GM18511 (cell line): Measurements from ENCODE around the gene ABHD5.
"Not testable (repeated sequence)": the region's sequence is repeated elsewhere in the genome, so short reads cannot be mapped to it uniquely, and the experiment has no call there.

Experiments
- ATAC-seq: cut with Tn5 transposase; IDR thresholded peaks from one replicate; pipeline ENCODE4 v1.9.1; 2021; ENCODE audit warnings: mild to moderate bottlenecking, moderate library complexity; ENCODE audit not compliant: unreplicated experiment

ABHD5 gene

DNA sequence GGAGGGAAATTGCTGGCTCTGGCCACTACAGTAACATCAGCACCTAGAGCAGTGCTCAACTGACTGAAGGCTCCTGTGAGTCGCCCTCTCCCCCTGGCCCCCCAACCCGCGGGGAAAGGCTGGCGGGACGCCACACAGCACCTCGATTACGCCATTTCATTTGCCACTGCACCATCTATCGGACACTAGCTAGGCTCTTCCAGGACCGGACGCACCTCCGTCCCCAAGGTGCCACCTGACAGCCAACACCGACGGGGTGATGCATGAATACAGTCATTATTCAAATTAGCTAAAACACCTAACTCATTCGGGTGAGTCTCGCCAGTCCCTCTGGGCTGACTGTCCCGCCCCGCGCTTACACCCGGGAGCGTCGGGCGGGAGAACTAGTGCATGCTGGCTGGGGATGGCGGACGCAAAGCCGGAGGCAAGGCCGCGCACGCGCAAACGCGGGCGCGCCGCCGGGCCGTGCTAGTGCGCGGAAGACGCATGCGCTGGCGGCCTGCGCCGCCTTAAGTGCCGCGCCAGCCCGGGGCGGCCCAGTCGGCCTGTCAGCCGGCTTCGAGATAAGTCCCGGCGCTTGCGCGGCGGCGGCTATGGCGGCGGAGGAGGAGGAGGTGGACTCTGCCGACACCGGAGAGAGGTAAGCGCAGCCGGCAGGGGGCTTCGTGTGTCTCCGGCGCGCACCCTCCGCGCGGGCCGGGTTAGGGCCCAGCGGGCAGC lies at the start of gene ABHD5:
TSS of gene ABHD5 (plus strand) at position 539 of the 720 bp plus-strand sequence. CDS start at position 594, 55 bp downstream.
- peak; percentile 89 for ATAC-seq

DNA sequence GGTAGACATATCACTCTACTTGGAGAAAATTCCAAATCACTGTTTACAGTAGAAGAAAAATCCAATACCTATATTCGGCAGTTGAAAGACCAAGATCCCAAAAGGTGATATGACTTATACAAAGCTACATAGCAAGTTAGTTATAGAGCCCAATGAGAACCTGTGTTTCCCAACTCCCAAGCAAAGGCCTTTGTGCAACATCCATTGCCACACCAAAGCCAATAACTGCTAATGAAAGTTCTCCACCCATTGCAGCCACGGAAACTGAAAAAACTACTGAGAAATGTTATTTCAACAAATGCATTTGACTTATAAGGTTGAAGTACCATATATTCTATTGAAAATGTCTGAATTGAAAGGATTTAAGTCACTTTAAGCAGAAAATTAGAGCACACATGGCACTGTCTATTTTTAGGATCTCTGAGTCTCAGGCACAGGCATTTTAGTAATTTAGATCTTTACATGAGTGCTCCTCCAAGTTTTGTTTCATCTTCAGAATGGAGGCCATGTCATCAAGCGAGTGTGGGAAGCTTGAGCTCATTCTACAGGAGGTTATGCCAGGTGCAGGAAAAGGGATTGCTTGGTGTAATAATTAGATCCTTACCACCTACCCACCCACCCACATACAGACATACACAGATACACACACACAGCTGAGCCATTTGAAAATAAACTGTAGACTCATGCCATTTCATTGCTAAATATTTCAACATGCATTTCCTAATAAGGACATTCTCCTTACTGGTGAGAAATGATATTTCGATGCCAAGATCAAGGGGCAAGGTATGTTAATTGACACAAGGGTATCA lies 49.2 kb upstream of the ABHD5 start:
- ATAC-seq = no peak

DNA sequence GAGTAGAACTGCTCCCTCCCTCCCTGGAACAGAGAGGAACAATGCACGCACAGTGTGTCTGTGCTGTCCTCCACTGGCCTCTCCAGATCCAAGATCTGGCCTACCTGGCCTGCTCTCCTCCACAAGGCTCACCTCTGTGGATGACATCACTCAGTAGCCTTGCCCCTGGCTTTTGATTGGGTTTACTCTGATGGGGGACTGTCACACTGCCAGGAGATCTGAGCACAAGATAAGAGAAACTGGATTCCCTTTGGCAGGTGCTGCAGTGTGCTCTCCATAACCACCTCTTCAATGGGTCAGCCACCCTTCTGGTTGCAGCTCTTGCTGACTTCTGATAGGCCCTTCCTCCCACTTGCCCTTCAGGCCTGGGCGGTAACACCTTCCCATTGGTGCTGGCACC lies 46.3 kb upstream of the ABHD5 start:
- ATAC-seq = no peak

DNA sequence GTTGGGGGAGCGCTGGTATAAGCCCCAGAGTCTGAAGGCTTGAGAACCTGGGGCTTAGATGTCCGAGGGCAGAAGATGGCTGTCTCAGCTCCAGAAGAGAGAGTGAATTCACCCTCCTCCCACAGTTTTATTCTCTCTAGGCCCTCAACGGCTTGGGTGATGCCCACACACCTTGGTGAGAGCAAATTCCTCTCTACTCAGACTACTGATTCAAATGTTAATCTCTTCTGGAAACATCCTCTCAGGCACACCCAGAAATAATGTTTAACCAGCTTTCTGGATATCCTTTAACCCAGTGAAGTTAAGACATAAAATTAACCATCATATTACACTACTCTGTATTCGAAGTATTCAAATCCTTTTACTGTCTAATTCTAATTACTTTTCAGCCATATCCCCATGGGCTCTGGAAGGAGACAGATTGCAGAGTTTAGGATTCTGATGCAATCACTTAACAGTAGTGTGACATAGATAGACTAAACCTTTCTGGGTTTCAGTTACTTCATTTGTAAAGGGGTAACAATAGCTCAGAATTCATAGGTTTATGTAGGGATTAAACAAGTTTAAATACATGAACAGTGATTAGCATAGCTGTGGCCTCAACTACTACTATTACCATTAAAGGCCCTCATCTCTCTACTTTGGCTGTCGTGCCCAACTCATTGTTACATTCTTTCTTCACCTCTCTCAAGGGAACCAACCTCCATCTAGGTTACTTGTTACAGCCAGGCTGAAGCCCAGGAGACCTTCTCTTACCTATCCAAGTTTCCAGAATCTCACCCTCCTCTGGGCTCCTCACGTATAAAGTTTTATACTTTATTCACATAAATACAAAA lies 43.2 kb upstream of the ABHD5 start:
- no peak for ATAC-seq

DNA sequence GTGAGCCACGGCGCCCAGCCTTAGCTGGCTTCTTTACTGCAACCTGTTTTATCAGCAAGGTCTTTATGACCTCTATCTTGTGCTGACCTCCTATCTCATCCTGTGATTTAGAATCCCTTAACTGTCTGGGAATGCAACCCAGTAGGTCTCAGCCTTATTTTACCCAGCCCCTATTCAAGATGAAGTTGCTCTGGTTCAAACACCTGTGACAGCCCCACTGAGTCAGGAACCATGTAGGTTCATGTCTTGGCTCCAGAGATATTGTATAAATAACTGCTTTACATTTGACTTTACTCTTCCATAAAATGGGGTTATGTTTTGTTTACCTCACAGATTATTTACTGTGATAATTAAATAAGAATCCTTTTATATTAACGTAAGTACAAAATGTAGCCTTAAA lies 41.8 kb upstream of the ABHD5 start:
- no peak for ATAC-seq

DNA sequence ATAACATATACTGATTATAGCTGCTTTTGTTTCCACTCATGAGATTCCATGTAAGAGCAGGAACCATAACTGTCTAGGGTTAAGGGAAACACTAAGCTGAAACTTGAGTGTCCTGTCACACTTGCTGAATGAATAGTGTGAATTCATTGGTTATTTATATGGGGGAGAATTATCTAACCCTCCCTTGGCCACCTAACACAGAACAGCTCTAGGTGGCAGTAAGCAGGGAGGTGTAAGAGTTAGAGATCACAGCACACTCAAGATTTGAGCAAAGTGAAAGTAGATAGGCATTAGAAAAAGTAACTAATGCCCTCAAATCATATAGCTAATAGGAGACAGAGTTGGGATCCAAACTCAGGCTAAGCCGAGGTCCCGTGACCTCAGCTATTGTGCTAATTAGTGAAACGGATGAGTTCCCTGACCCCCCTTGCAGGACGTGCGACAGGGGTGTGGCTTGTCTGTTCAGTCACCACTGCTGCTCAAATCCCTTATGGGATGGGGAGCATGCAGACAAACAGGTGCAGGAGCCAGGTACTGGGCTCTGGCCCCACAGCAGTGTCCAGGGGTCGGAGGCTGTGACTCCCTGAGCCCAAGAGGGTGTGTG lies 41.3 kb upstream of the ABHD5 start:
- ATAC-seq = no peak

DNA sequence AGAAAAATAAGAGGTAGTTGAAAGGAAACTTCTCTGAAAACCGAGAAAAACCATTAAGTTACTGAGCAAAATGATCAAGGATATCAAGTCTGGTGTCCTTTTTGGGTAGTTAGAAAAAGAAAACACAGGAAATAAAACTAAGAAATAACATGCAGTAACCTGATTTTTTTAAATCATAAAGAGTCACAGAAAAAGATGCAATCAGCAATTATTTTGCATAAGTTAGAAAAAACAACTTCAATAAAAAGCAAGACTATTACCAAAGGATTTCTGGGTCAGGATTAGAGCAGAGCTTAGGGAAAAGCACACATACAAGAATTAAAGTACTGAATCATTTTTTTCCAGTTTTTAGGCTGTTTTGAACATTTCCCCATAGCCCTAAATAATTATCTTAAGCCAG lies 40.4 kb upstream of the ABHD5 start:
- ATAC-seq = no peak

DNA sequence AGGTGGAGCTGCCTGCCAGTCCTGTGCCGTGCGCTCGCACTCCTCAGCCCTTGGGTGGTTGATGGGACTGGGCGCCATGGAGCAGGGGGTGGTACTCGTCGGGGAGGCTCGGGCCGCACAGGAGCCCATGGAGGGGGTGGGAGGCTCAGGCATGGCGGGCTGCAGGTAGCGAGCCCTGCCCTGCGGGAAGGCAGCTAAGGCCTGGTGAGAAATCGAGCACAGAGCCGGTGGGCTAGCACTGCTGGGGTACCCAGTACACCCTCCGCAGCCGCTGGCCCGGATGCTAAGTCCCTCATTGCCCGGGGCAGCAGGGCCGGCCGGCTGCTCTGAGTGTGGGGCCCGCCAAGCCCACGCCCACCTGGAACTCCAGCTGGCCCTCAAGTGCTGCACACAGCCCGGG lies 34.3 kb upstream of the ABHD5 start:
- not testable (repeated sequence) for ATAC-seq

DNA sequence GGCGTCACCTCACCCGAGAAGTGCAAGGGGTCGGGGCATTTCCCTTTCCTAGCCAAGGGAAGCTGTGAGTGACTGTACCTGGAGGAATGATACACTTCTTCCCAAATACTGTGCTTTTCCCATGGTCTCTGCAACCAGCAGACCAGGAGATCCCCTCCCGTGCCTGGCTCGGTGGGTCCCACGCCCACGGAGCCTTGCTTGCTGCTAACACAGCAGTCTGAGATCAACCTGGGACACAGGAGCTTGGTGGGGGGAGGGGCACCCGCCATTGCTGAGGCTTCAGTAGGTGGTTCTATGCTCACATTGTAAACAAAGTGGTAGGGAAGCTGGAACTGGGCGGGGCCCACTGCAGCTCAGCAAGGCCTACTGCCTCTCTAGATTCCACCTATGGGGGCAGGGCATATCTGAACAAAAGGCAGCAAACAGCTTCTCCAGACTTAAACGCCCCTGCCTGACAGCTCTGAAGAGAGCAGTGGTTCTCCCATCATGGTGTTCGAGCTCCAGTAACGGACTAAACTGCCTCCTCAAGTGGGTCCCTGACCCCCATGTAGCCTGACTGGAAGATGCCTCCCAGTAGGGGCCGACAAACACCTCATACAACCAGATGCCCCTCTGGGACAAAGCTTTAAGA lies 31.4 kb upstream of the ABHD5 start:
- ATAC-seq = no peak

DNA sequence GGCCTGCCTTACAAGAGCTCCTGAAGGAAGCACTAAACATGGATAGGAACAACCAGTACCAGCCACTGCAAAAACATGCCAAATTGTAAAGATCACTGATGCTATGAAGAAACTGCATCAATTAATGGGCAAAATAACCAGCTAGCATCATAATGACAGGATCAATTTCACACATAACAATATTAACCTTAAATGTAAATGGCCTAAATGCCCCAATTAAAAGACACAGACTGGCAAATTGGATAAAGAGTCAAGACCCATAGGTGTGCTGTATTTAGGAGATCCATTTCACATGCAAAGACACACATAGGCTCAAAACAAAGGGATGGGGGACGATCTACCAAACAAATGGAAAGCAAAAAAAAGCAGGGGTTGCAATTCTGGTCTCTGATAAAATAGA lies 29.4 kb upstream of the ABHD5 start:
- not testable (repeated sequence) for ATAC-seq

DNA sequence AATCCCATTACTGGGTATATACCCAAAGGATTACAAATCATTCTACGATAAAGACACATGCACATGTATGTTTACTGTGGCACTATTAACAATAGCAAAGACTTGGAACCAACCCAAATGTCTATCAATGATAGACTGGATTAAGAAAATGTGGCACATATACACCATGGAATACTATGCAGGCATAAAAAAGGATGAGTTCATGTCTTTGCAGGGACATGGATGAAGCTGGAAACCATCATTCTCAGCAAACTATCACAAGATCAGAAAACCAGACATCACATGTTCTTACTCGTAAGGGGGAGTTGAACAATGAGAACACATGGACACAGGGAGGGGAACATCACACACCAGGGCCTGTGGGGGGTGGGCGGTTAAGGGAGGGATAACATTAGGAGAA lies 25.7 kb upstream of the ABHD5 start:
- ATAC-seq = not testable (repeated sequence)

DNA sequence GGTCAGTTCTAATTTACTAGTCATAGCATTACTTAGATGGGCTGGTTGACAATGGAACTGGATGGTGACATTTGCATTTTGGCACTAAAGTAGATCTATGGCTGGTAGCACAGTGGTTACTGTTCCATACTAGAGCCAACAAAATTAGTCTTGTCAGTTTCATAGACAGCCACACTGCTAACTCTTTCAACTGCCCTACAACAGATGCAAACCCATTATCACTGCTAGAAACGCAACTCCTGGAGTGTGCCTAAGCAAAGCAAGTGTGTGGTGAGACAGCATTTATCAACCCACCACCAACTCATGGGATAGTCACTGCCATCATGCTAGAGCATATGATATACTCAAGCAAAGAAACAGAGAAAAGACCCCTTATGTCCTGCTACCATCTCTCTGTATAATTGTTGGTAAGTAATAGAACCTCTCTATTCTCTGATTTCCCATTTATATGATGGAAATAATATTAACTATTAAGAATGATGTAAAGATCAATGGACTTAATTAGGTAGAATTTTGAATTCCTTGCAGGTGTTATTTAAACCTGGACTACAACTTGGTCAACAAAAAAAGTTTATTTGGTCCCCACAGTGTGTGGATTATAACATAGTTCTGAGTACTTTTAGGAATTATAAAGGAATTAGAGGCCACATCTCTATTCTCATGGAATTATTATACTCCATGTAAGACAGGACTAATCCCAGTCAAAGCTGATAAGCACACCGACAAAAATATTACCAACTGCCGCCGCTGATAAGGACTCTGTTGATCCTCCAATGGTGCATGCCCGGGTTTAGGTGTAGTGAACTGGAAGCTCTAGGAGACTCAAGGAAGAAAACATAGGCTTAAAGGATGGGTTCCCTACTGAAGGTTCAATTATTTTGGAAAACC lies 19.9 kb upstream of the ABHD5 start:
- no peak for ATAC-seq

DNA sequence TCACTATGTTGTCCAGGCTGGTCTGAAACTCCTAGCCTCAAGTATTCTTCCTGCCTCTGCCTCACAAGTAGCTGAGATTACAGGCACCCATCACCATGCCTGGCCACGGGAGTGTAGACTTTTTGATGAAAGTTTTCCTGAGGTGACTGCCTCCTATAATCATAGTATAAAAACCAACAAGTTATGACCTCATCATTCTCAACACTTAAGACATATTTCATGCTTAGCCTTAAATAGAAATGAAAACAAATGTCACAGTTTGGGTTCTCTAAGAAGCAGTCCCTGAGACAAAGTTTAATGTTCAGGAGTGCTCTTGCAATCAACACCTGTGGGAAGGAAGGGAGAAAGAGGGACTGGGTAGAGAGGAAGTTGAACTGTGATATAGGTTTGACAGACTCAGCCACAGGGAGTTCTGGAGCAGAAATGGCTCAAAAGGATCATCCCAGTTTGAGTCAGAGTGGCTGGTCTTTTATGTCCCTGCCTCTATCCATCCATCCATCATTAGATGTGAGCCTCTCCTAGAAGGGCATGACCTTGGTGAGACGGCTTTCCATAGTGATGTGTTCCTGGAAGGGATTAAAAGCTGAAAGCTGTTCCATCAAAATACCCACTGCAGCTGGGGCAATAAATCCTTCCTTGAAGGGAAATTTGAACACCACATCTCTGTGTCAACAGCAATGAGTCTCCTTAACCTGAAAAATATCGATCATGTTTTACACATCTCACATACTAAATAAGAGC lies 16.2 kb upstream of the ABHD5 start:
- no peak for ATAC-seq

DNA sequence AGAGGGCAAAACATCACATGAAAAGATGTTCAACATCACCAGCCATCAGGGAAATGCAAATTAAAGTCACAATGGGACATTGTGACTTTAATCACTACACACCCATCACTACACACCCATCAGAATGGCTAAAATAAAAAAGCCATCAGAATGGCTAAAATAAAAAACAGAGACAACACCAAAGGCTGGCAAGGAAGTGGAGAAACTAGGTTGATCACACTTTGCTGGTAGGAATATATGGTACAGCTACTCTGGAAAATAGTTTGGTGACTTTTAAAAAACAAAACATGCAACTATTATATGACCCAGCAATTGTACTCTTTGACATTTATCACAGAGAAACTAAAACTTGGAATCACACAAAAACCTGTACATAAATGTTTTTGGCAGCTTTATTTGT lies 15.1 kb upstream of the ABHD5 start:
- ATAC-seq = no peak

DNA sequence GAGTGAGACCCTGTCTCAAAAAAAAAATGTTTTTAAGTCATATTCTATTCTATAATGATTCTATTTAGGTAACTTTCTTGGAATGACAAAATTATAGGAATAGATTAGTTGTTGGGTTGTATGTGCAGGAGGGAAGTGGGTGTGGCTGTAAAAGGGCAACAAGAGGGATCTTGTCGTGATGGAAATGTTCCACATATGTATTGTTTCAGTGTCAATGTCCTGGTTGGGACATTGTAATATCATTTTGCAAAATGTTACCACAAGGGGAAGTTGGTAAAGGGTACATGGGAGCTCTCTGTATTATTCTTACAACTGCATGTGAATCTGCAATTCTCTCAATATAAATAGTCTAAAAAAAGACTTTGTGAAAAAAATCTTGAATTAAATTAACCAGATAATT lies 14.3 kb upstream of the ABHD5 start:
- ATAC-seq = no peak

DNA sequence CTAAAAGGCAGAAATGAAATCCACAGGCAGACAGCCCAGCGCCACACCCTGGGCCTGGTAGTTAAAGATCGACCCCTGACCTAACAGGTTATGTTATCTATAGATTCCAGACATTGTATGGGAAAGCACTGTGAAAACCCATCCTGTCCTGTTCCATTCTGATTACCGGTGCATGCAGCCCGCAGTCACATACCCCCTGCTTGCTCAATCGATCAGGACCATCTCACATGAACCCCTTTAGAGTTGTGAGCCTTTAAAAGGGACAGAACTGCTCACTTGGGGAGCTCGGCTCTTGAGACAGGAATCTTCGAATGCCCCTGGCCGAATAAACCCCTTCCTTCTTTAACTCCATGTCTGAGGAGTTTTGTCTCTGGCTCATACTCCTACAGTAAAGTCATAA lies 12.4 kb upstream of the ABHD5 start:
- not testable (repeated sequence) for ATAC-seq

DNA sequence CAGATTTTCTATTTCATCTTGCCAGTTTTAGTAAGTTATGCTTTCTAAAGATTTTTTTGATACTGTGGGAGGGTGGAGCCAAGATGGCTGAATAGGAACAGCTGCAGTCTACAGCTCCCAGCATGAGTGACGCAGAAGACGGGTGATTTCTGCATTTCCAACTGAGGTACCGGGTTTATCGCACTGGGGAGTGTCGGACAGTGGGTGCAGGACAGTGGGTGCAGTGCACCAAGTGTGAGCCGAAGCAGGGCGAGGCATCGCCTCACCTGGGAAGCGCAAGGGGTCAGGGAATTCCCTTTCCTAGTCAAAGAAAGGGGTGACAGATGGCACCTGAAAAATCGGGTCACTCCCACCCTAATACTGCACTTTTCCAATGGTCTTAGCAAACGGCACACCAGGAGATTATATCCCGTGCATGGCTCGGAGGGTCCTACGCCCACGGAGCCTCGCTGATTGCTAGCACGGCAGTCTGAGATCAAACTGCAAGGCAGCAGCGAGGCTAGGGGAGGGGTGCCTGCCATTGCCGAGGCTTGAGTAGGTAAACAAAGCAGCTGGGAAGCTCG lies 11.8 kb upstream of the ABHD5 start:
- not testable (repeated sequence) for ATAC-seq

DNA sequence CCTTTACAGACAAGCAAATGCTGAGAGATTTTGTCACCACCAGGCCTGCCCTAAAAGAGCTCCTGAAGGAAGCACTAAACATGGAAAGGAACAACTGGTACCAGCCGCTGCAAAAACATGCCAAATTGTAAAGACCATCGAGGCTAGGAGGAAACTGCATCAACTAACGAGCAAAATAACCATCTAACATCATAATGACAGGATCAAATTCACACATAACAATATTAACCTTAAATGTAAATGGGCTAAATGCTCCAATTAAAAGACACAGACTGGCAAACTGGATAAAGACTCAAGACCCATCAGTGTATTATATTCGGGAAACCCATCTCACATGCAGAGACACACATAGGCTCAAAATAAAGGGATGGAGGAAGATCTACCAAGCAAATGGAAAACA lies 9.9 kb upstream of the ABHD5 start:
- ATAC-seq = not testable (repeated sequence)

DNA sequence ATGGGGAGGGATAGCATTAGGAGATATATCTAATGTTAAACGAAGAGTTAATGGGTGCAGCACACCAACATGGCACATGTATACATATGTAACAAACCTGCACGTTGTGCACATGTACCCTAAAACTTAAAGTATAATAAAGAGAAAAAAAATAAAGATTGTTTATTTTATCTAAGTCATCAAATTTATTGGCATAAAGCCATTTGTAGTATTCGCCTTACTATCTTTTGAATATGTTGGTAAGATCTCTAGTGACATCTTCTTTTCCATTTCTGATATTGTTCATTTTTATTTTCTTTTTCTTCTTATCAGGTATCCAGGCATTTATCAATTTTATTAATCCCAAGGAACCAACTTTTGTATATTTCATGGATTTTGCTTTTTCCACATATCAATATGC lies 5.8 kb upstream of the ABHD5 start:
- no peak for ATAC-seq
